Muscle layer of colon (tissue), 2 donors: ENCODE measurements around the gene TEAD3.

ENCODE experiments used
- H3K27ac ChIP-seq: one replicate; pipeline ENCODE4 v1.7.0; 2013; ENCODE audit warnings: low read depth, mild to moderate bottlenecking, low read length, moderate library complexity
- H3K27me3 ChIP-seq, 2 donors: one replicate each; pipeline ENCODE4 v1.7.0; 2013; ENCODE audit warnings: low read length in 2 of 2, mild to moderate bottlenecking in 2 of 2; ENCODE audit not compliant: insufficient read depth in 2 of 2, control insufficient read depth in 1 of 2
- H3K36me3 ChIP-seq: one replicate; pipeline ENCODE4 v1.7.0; 2013; ENCODE audit warnings: mild to moderate bottlenecking, low read length; ENCODE audit not compliant: insufficient read depth
- H3K4me1 ChIP-seq: one replicate; pipeline ENCODE4 v1.7.0; 2013; ENCODE audit warnings: mild to moderate bottlenecking, low read length; ENCODE audit not compliant: insufficient read depth
- H3K4me3 ChIP-seq, 2 donors: one replicate each; pipeline ENCODE4 v1.7.0; 2013; ENCODE audit warnings: low read length in 2 of 2, low read depth in 1 of 2, mild to moderate bottlenecking in 1 of 2, moderate library complexity in 1 of 2
- H3K9ac ChIP-seq: one replicate; pipeline ENCODE4 v1.7.0; 2013; ENCODE audit warnings: low read length
- H3K9me3 ChIP-seq: one replicate; pipeline ENCODE4 v1.7.0; 2013; ENCODE audit warnings: mild to moderate bottlenecking, low read length
- donor health status: abdominal sarcoma.
- donor health status: Adenocarcinoma of cecum.

TEAD3 gene

GRCh38 chr6:35489995-35490791 is 6.7 kb downstream of the TEAD3 start:
- H3K4me3 ChIP-seq = peak overlapping the region; percentile 6 to 69
- no peaks in the 10 kb centered on the region for H3K9me3 ChIP-seq
- no peaks in the 10 kb centered on the region for H3K36me3 ChIP-seq
- peak overlapping the region; percentile 99 for H3K27ac ChIP-seq
- no peaks in the 10 kb centered on the region for H3K27me3 ChIP-seq
- peak overlapping the region; percentile 98 for H3K9ac ChIP-seq
- H3K4me1 ChIP-seq = peaks cover 89% of the 10 kb centered on the region

GRCh38 chr6:35489066-35489465 is 7.8 kb downstream of the TEAD3 start:
- H3K9ac ChIP-seq = peak overlapping the region; percentile 72
- H3K27ac ChIP-seq = peak overlapping the region; percentile 99
- no peak overlapping the region for H3K4me3 ChIP-seq
- H3K4me1 ChIP-seq = peaks cover 89% of the 10 kb centered on the region
- no peaks in the 10 kb centered on the region for H3K27me3 ChIP-seq
- no peaks in the 10 kb centered on the region for H3K9me3 ChIP-seq
- H3K36me3 ChIP-seq = peaks cover 11% of the 10 kb centered on the region

GRCh38 chr6:35488517-35488862 is 8.4 kb downstream of the TEAD3 start:
- Histone ChIP-seq H3K4me3 (no peak overlapping the region), H3K27ac (peak overlapping the region; percentile 99), H3K4me1 (peaks cover 86% of the 10 kb centered on the region), H3K9ac (peak overlapping the region; percentile 58), H3K27me3 (no peaks in the 10 kb centered on the region), H3K9me3 (no peaks in the 10 kb centered on the region), H3K36me3 (peaks cover 17% of the 10 kb centered on the region)

- peaks cover 23% of the 10 kb centered on the region for H3K36me3 ChIP-seq
- H3K4me3 ChIP-seq = peak overlapping the region in 1 of 2 donors; percentile 11
- H3K27me3 ChIP-seq = no peaks in the 10 kb centered on the region
- peaks cover 86% of the 10 kb centered on the region for H3K4me1 ChIP-seq
- peak overlapping the region; percentile 58 for H3K9ac ChIP-seq
- H3K27ac ChIP-seq = peak overlapping the region; percentile 99
- H3K9me3 ChIP-seq = no peaks in the 10 kb centered on the region
Observed at GRCh38 chr6:35487658-35488516, 9.0 kb downstream of the TEAD3 start.

- Histone ChIP-seq H3K4me3 (peak overlapping the region; percentile 34 to 51), H3K36me3 (peaks cover 29% of the 10 kb centered on the region), H3K27ac (peak overlapping the region; percentile 97), H3K9me3 (no peaks in the 10 kb centered on the region), H3K27me3 (no peaks in the 10 kb centered on the region), H3K4me1 (peaks cover 72% of the 10 kb centered on the region), H3K9ac (peak overlapping the region; percentile 86)
Observed at GRCh38 chr6:35486005-35486925, 10.6 kb downstream of the TEAD3 start.

GRCh38 chr6:35485402-35485877 is 11.4 kb downstream of the TEAD3 start:
- no peaks in the 10 kb centered on the region for H3K27me3 ChIP-seq
- H3K4me1 ChIP-seq = peaks cover 64% of the 10 kb centered on the region
- H3K9me3 ChIP-seq = no peaks in the 10 kb centered on the region
- H3K27ac ChIP-seq = peak overlapping the region; percentile 97
- H3K9ac ChIP-seq = peak overlapping the region; percentile 73
- H3K36me3 ChIP-seq = peaks cover 37% of the 10 kb centered on the region
- peak overlapping the region in 1 of 2 donors; percentile 51 for H3K4me3 ChIP-seq

GRCh38 chr6:35484921-35485392 is 11.9 kb downstream of the TEAD3 start:
- H3K27ac ChIP-seq = peak overlapping the region; percentile 97
- no peaks in the 10 kb centered on the region for H3K9me3 ChIP-seq
- H3K9ac ChIP-seq = peak overlapping the region; percentile 73
- peaks cover 40% of the 10 kb centered on the region for H3K36me3 ChIP-seq
- no peak overlapping the region for H3K4me3 ChIP-seq
- no peaks in the 10 kb centered on the region for H3K27me3 ChIP-seq
- peaks cover 62% of the 10 kb centered on the region for H3K4me1 ChIP-seq

GRCh38 chr6:35483893-35484645 is 12.8 kb downstream of the TEAD3 start:
- Histone ChIP-seq H3K27ac (peak overlapping the region; percentile 97), H3K4me3 (no peak overlapping the region), H3K9me3 (no peaks in the 10 kb centered on the region), H3K9ac (no peak overlapping the region), H3K27me3 (no peaks in the 10 kb centered on the region), H3K36me3 (peaks cover 49% of the 10 kb centered on the region), H3K4me1 (peaks cover 57% of the 10 kb centered on the region)

GRCh38 chr6:35483490-35483889 is 13.4 kb downstream of the TEAD3 start:
- Histone ChIP-seq H3K9ac (no peak overlapping the region), H3K4me3 (no peak overlapping the region), H3K27ac (peak overlapping the region; percentile 12), H3K27me3 (no peaks in the 10 kb centered on the region), H3K9me3 (no peaks in the 10 kb centered on the region), H3K4me1 (peaks cover 54% of the 10 kb centered on the region), H3K36me3 (peaks cover 54% of the 10 kb centered on the region)

GRCh38 chr6:35483062-35483461 is 13.8 kb downstream of the TEAD3 start:
- Histone ChIP-seq H3K9ac (no peak overlapping the region), H3K27ac (peak overlapping the region; percentile 7), H3K9me3 (no peaks in the 10 kb centered on the region), H3K27me3 (no peaks in the 10 kb centered on the region), H3K4me3 (no peak overlapping the region), H3K4me1 (peaks cover 50% of the 10 kb centered on the region), H3K36me3 (peaks cover 58% of the 10 kb centered on the region)
